Astrocyte (in vitro differentiated cells and primary cell): ENCODE data around the gene FEZ2. TPM values are rescaled to one million over a fixed set of nuclear protein-coding genes. Genes with fewer than 3 reads are reported as not detected.

ENCODE experiments used
- DNase-seq: peaks from one replicate; pipeline ENCODE4 v3.0.0-alpha.2; 2010; ENCODE audit warnings: low read depth
- FAIRE-seq: peaks from 2 replicates; lab custom pipeline; 2011; peaks lifted over from hg19 to GRCh38; lab: Jason Lieb, UNC
- H2AFZ ChIP-seq: 2 replicates; pipeline ENCODE4 v1.6.0; 2012; ENCODE audit warnings: low read depth, low read length, inconsistent platforms
- H3K27ac ChIP-seq: 2 replicates; pipeline ENCODE4 v1.5.1; 2011; ENCODE audit warnings: low read depth, low read length, inconsistent platforms
- H3K27me3 ChIP-seq: 2 replicates; pipeline ENCODE4 v1.6.0; 2011; ENCODE audit warnings: low read length, inconsistent platforms; ENCODE audit not compliant: insufficient read depth
- H3K36me3 ChIP-seq: 2 replicates; pipeline ENCODE4 v1.5.1; 2011; ENCODE audit warnings: low read length, inconsistent platforms; ENCODE audit not compliant: insufficient read depth
- H3K4me1 ChIP-seq: 2 replicates; pipeline ENCODE4 v1.5.1; 2011; ENCODE audit warnings: low read length, inconsistent platforms; ENCODE audit not compliant: insufficient read depth
- H3K4me2 ChIP-seq: 2 replicates; pipeline ENCODE4 v1.6.0; 2012; ENCODE audit warnings: low read length, inconsistent platforms
- H3K4me3 ChIP-seq: 2 replicates; pipeline ENCODE4 v1.5.1; 2011; ENCODE audit warnings: low read depth, mild to moderate bottlenecking, low read length, inconsistent platforms; ENCODE audit not compliant: insufficient read depth
- H3K79me2 ChIP-seq: 2 replicates; pipeline ENCODE4 v1.6.0; 2012; ENCODE audit warnings: mild to moderate bottlenecking, low read length, inconsistent platforms; ENCODE audit not compliant: insufficient read depth
- H3K9ac ChIP-seq: 2 replicates; pipeline ENCODE4 v1.6.0; 2012; ENCODE audit warnings: mild to moderate bottlenecking, low read length, inconsistent platforms
- H3K9me3 ChIP-seq: 2 replicates; pipeline ENCODE4 v1.5.1; 2012; ENCODE audit warnings: low read depth, mild to moderate bottlenecking, low read length, inconsistent platforms; ENCODE audit not compliant: insufficient read depth
- H4K20me1 ChIP-seq: 2 replicates; pipeline ENCODE4 v1.6.0; 2012; ENCODE audit warnings: low read length, inconsistent platforms; ENCODE audit not compliant: insufficient read depth
- H3K27ac Mint-ChIP-seq: one replicate; pipeline ENCODE4 v1.8.0; 2021; ENCODE audit warnings: mild to moderate bottlenecking, mixed read lengths; ENCODE audit not compliant: unreplicated experiment
- H3K27me3 Mint-ChIP-seq: one replicate; pipeline ENCODE4 v1.8.0; 2021; ENCODE audit warnings: low read depth, mixed read lengths; ENCODE audit not compliant: unreplicated experiment
- H3K36me3 Mint-ChIP-seq: one replicate; pipeline ENCODE4 v1.8.0; 2021; ENCODE audit warnings: low read depth, mixed read lengths; ENCODE audit not compliant: unreplicated experiment
- H3K4me1 Mint-ChIP-seq: one replicate; pipeline ENCODE4 v1.8.0; 2021; ENCODE audit warnings: low read depth, mixed read lengths; ENCODE audit not compliant: unreplicated experiment
- H3K4me3 Mint-ChIP-seq: one replicate; pipeline ENCODE4 v1.8.0; 2021; ENCODE audit warnings: mild to moderate bottlenecking, moderate library complexity, mixed read lengths; ENCODE audit not compliant: unreplicated experiment
- H3K9me3 Mint-ChIP-seq: one replicate; pipeline ENCODE4 v1.8.0; 2021; ENCODE audit warnings: mild to moderate bottlenecking, mixed read lengths; ENCODE audit not compliant: unreplicated experiment
- CTCF ChIP-seq: IDR thresholded peaks from 2 replicates; pipeline ENCODE4 v1.5.1; 2011; ENCODE audit warnings: low read depth, mild to moderate bottlenecking, inconsistent platforms, low read length, moderate library complexity; ENCODE audit not compliant: insufficient read depth
- EZH2 ChIP-seq: IDR thresholded peaks from 2 replicates; pipeline ENCODE4 v1.6.1; 2012; ENCODE audit warnings: mild to moderate bottlenecking, low read length, inconsistent platforms; ENCODE audit not compliant: insufficient read depth
- total RNA-seq: library from RNA; stranded (reverse); gene quantifications from 2 replicates; pipeline ENCODE4 v1.2.1, GENCODE V29; 2021

FEZ2 gene
- total RNA-seq, 1 donor from 2014 or later: 45.0 TPM

GRCh38 chr2:36528766-36529392, 69.1 kb downstream of the FEZ2 start:
- no peak overlapping the region for H2AFZ ChIP-seq
- no peak overlapping the region for H3K4me3 ChIP-seq
- Mint-ChIP-seq H3K4me3 (no peak overlapping the region), H3K4me1 (peaks cover 21% of the 10 kb centered on the region), H3K36me3 (peaks cover 5% of the 10 kb centered on the region), H3K27ac (no peak overlapping the region), H3K9me3 (no peaks in the 10 kb centered on the region), H3K27me3 (no peaks in the 10 kb centered on the region)
- peaks cover 9% of the 10 kb centered on the region for H3K79me2 ChIP-seq
- H3K27ac ChIP-seq: no peak overlapping the region
- no peak overlapping the region for H3K4me2 ChIP-seq
- peaks cover 19% of the 10 kb centered on the region for H3K4me1 ChIP-seq
- H3K27me3 ChIP-seq: no peaks in the 10 kb centered on the region
- no peaks in the 10 kb centered on the region for H4K20me1 ChIP-seq
- no peaks in the 10 kb centered on the region for H3K9me3 ChIP-seq
- FAIRE-seq: no peak
- peaks cover 47% of the 10 kb centered on the region for H3K36me3 ChIP-seq
- DNase-seq: no peak
- TF ChIP-seq EZH2 (no peak), CTCF (no peak)
- H3K9ac ChIP-seq: no peak overlapping the region

GRCh38 chr2:36528274-36528673, 69.7 kb downstream of the FEZ2 start:
- no peaks in the 10 kb centered on the region for H4K20me1 ChIP-seq
- no peak overlapping the region for H3K27ac Mint-ChIP-seq
- peaks cover 21% of the 10 kb centered on the region for H3K4me1 Mint-ChIP-seq
- H3K4me1 ChIP-seq: peaks cover 19% of the 10 kb centered on the region
- H3K4me3 ChIP-seq: no peak overlapping the region
- peaks cover 52% of the 10 kb centered on the region for H3K36me3 ChIP-seq
- DNase-seq (no peak), FAIRE-seq (no peak)
- no peaks in the 10 kb centered on the region for H3K9me3 ChIP-seq
- peaks cover 5% of the 10 kb centered on the region for H3K36me3 Mint-ChIP-seq
- no peak overlapping the region for H2AFZ ChIP-seq
- peaks cover 9% of the 10 kb centered on the region for H3K79me2 ChIP-seq
- no peak overlapping the region for H3K4me2 ChIP-seq
- no peaks in the 10 kb centered on the region for H3K9me3 Mint-ChIP-seq
- no peak overlapping the region for H3K27ac ChIP-seq
- H3K27me3 ChIP-seq: no peaks in the 10 kb centered on the region
- H3K27me3 Mint-ChIP-seq: no peaks in the 10 kb centered on the region
- no peak overlapping the region for H3K4me3 Mint-ChIP-seq
- TF ChIP-seq CTCF (no peak), EZH2 (no peak)
- no peak overlapping the region for H3K9ac ChIP-seq

GRCh38 chr2:36526226-36526625, 71.7 kb downstream of the FEZ2 start:
- H3K4me3 ChIP-seq: no peak overlapping the region
- no peaks in the 10 kb centered on the region for H3K9me3 ChIP-seq
- H3K9ac ChIP-seq: no peak overlapping the region
- H3K27ac ChIP-seq: peak overlapping the region; percentile 1
- no peak overlapping the region for H3K4me2 ChIP-seq
- Mint-ChIP-seq H3K9me3 (no peaks in the 10 kb centered on the region), H3K4me3 (no peak overlapping the region), H3K27me3 (no peaks in the 10 kb centered on the region), H3K4me1 (peaks cover 19% of the 10 kb centered on the region), H3K27ac (no peak overlapping the region), H3K36me3 (peaks cover 3% of the 10 kb centered on the region)
- no peak overlapping the region for H2AFZ ChIP-seq
- DNase-seq (no peak), FAIRE-seq (no peak)
- no peaks in the 10 kb centered on the region for H3K27me3 ChIP-seq
- peaks cover 54% of the 10 kb centered on the region for H3K36me3 ChIP-seq
- H4K20me1 ChIP-seq: no peaks in the 10 kb centered on the region
- peaks cover 6% of the 10 kb centered on the region for H3K79me2 ChIP-seq
- H3K4me1 ChIP-seq: peaks cover 19% of the 10 kb centered on the region
- TF ChIP-seq CTCF (no peak), EZH2 (no peak)
